Measurements from ENCODE around the gene HSF4. TPM values are rescaled to one million over a fixed set of nuclear protein-coding genes. Genes with fewer than 3 reads are reported as not detected.

HSF4 gene
- total and polyA plus RNA-seq, 4 donors: 5.1 to 62.5 (median 21.0) TPM

DNA sequence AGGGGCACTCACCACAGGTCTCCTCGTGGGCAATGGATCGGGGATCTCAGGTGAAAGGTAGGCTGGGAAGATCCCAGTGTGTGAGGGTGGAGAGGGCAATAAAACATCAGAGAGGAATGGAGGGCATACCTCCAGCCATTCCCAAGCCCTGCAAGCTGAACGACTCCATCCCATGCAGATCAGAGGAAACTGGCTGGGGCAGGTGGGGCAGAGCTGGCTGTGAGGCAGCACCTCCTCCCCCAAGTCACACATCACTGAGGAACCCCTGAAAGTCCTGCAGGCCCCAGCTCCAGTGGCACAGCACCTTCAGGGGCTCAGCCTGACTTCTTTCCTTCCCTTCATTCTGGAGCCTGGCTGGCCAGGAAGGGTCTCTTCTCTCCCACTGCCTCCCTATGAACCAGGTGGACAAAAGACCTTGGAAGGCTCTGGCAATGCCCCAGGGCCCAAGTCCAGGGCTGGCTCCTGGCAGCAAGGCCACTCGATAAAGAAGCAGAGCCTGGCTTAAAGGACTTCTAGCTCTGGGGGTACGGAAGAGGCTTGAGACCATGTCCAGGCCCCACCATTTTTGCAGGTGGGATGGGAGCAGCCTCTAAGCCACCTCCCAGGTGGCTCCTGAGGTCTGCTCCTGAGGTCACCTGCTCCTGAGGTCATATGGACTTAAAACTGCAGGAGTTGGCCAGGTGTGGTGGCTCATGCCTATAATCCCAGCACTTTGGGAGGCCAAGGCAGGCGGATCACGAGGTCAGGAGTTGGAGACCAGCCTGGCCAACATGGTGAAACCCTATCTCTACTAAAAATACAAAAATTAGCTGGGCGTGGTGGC, 48.9 kb downstream of the HSF4 start:
- no peak overlapping the region for H3K4me3 ChIP-seq
- DNase-seq (no peak), ATAC-seq (ENCODE audit: insufficient read depth, low FRiP score) (no peak)
- TF ChIP-seq, protein P1, sequence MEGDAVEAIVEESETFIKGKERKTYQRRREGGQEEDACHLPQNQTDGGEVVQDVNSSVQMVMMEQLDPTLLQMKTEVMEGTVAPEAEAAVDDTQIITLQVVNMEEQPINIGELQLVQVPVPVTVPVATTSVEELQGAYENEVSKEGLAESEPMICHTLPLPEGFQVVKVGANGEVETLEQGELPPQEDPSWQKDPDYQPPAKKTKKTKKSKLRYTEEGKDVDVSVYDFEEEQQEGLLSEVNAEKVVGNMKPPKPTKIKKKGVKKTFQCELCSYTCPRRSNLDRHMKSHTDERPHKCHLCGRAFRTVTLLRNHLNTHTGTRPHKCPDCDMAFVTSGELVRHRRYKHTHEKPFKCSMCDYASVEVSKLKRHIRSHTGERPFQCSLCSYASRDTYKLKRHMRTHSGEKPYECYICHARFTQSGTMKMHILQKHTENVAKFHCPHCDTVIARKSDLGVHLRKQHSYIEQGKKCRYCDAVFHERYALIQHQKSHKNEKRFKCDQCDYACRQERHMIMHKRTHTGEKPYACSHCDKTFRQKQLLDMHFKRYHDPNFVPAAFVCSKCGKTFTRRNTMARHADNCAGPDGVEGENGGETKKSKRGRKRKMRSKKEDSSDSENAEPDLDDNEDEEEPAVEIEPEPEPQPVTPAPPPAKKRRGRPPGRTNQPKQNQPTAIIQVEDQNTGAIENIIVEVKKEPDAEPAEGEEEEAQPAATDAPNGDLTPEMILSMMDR (IDR thresholded peaks at IDR 0.05; ENCODE audit: control extremely low read depth, extremely low read depth): no peak
- H3K4me1 ChIP-seq (ENCODE audit: control insufficient read depth in 5 of 5, insufficient read depth in 5 of 5, low read length in 5 of 5): peaks cover 6 to 26% (median 16%) of the 10 kb centered on the region in 5 donors
- H3K9me3 ChIP-seq (ENCODE audit: control insufficient read depth in 4 of 4, insufficient read depth in 3 of 4, low read length in 3 of 4): no peaks in the 10 kb centered on the region
- H3K36me3 ChIP-seq (ENCODE audit: control insufficient read depth in 4 of 4, insufficient read depth in 4 of 4, low read length in 4 of 4): peaks cover 0 to 1% (median 0%) of the 10 kb centered on the region in 4 donors
- 79 to 83% methylated on average over 8 of the region's 8 CpGs for WGBS, 2 donors
- H3K27ac ChIP-seq (ENCODE audit: low read depth in 1 of 2, low read length in 1 of 2): peak overlapping the region in 1 of 2 donors; percentile 4
- H3K9ac ChIP-seq (ENCODE audit: insufficient read depth in 1 of 2, low read length in 2 of 2): no peak overlapping the region
- H3K27me3 ChIP-seq (ENCODE audit: control insufficient read depth in 3 of 3, insufficient read depth in 3 of 3, low read length in 2 of 3): no peaks in the 10 kb centered on the region

DNA sequence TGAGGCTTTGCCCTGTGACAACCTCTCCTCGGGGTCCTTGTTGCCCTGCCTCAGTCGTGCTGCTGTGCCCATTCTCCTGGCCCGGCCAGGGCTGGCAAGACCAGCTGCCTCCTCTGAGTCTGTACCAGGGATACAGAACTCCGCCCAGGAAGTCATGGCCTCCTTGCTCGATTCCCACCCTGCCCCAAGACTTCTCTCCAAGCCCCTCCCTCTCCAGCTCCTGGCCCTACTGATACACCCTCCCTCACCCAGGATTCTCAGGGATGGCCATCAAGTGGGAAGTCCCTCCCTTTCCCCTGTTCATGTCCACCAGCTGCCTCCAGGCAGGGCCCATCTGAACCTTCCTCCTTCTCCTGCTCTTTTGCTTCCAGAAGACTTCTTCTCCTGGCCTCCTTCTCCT, 51.2 kb downstream of the HSF4 start:
- 67 to 68% methylated on average over 5 of the region's 5 CpGs for WGBS, 2 donors

DNA sequence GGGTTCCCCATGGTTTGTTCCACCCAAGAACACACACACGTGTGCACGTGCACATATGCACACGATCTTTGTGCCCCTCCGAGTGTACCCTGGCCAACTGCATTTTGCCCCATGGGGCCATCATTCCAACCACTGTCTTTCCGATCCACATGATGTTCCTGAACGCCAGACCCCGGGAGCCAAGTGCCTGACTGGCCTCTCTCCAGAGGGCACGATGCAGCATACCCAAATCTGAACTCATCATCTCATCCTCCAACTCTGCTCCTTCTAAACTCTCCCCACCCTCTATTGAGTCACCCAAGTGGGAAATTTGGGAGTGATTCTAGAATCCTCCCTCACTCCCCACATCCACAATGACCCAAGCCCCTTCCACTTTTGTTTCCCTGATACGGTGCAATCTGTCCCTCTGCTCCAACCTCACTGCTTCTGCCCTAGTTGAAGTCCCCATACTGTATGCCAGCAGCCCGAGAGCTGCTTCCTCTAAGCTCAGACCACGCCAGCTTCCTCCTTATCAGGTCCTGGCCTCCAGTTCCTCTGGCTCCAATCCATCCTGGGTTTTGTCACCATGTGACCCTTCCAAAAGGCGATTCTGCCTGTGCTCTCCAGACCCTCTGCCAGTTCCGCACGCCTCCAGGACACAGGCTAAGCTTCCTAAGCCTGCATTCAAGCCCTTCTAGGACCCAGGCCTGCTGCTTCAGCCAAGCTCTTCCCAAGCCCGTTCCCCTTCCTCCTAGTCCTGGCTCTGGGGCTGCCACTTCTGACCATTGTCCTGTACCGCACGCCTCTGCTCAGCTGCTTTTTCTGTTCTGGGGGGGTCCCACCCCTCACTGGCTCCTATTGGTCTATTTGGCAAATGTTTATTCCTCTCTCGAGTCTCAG, 52.3 kb downstream of the HSF4 start:
- no peak overlapping the region for H3K4me3 ChIP-seq
- peak; percentile 78 to 87 (median 86) for DNase-seq

More for the DNA sequence above, 51.2 kb downstream of the HSF4 start:
- no peaks in the 10 kb centered on the region for H3K27me3 ChIP-seq (ENCODE audit: control insufficient read depth in 3 of 3, insufficient read depth in 3 of 3, low read length in 2 of 3)
- no peak overlapping the region for H3K9ac ChIP-seq (ENCODE audit: insufficient read depth in 1 of 2, low read length in 2 of 2)
- no peaks in the 10 kb centered on the region for H3K9me3 ChIP-seq (ENCODE audit: control insufficient read depth in 4 of 4, insufficient read depth in 3 of 4, low read length in 3 of 4)
- ATAC-seq (ENCODE audit: insufficient read depth, low FRiP score): no peak
- H3K36me3 ChIP-seq (ENCODE audit: control insufficient read depth in 4 of 4, insufficient read depth in 4 of 4, low read length in 4 of 4): peaks cover 0 to 3% (median under 1%) of the 10 kb centered on the region in 4 donors
- H3K4me3 ChIP-seq: no peak overlapping the region
- peak overlapping the region in 1 of 2 donors; percentile 63 for H3K27ac ChIP-seq (ENCODE audit: low read depth in 1 of 2, low read length in 1 of 2)
- TF ChIP-seq, protein P1 (IDR thresholded peaks at IDR 0.05; ENCODE audit: control extremely low read depth, extremely low read depth): no peak
- peaks cover 6 to 26% (median 16%) of the 10 kb centered on the region in 5 donors for H3K4me1 ChIP-seq (ENCODE audit: control insufficient read depth in 5 of 5, insufficient read depth in 5 of 5, low read length in 5 of 5)
- DNase-seq: no peak

More for the DNA sequence above, 52.3 kb downstream of the HSF4 start:
- peaks cover 0 to 3% (median under 1%) of the 10 kb centered on the region in 4 donors for H3K36me3 ChIP-seq (ENCODE audit: control insufficient read depth in 4 of 4, insufficient read depth in 4 of 4, low read length in 4 of 4)
- H3K27ac ChIP-seq (ENCODE audit: low read depth in 1 of 2, low read length in 1 of 2): peak overlapping the region; percentile 63
- no peaks in the 10 kb centered on the region for H3K9me3 ChIP-seq (ENCODE audit: control insufficient read depth in 4 of 4, insufficient read depth in 3 of 4, low read length in 3 of 4)
- peak overlapping the region in 1 of 2 donors; percentile 8 for H3K9ac ChIP-seq (ENCODE audit: insufficient read depth in 1 of 2, low read length in 2 of 2)
- H3K27me3 ChIP-seq (ENCODE audit: control insufficient read depth in 3 of 3, insufficient read depth in 3 of 3, low read length in 2 of 3): no peaks in the 10 kb centered on the region
- peaks cover 6 to 26% (median 16%) of the 10 kb centered on the region in 5 donors for H3K4me1 ChIP-seq (ENCODE audit: control insufficient read depth in 5 of 5, insufficient read depth in 5 of 5, low read length in 5 of 5)
- WGBS, 2 donors: 38 to 45% methylated on average over 18 of the region's 18 CpGs
- peak; percentile 72 for ATAC-seq (ENCODE audit: insufficient read depth, low FRiP score)
- TF ChIP-seq, protein P1 (IDR thresholded peaks at IDR 0.05; ENCODE audit: control extremely low read depth, extremely low read depth): no peak

Small RNAs within 50 kb of the gene (small RNA-seq; reads per million reads assigned to genes)
- 10.2 reads per million, percentile 96 among the genes with 10 or more reads in this experiment for gene MIR328 (ENCODE audit: low replicate concordance)

Other genes with a start within 250 kb of the HSF4 start
- gene CDH16, start 245.9 kb upstream of the HSF4 start, total RNA-seq: 1 to 10 TPM in 1 of 2 donors, under 1 TPM in 1; 0.64 to 1.7 TPM
- gene CDH16, start 245.9 kb upstream of the HSF4 start, polyA plus RNA-seq: under 1 TPM in 1 of 2 donors, not detected in 1; 0.25 TPM
- 10 to 100 TPM; 35.4 to 36.0 TPM for gene RRAD, start 239.2 kb upstream of the HSF4 start, total RNA-seq
- gene RRAD, start 239.2 kb upstream of the HSF4 start, polyA plus RNA-seq: 10 to 100 TPM; 31.8 to 42.3 TPM
- 10 to 100 TPM; 48.8 to 79.7 TPM for gene CIAO2B, start 230.3 kb upstream of the HSF4 start, total RNA-seq
- 100 to 1,000 TPM; 238 to 257 TPM for gene CIAO2B, start 230.3 kb upstream of the HSF4 start, polyA plus RNA-seq
- 10 to 100 TPM; 24.6 to 51.0 TPM for gene CES2, start 229.2 kb upstream of the HSF4 start, total RNA-seq
- gene CES2, start 229.2 kb upstream of the HSF4 start, polyA plus RNA-seq: 10 to 100 TPM; 26.0 to 26.3 TPM
- 1 to 10 TPM in 1 of 2 donors, under 1 TPM in 1; 0.57 to 2.6 TPM for gene CES3, start 203.5 kb upstream of the HSF4 start, total RNA-seq
- gene CES3, start 203.5 kb upstream of the HSF4 start, polyA plus RNA-seq: under 1 TPM; 0.85 to 0.96 TPM
- 10 to 100 TPM; 10.5 to 29.8 TPM for gene CES4A, start 176.2 kb upstream of the HSF4 start, total RNA-seq
- gene CES4A, start 176.2 kb upstream of the HSF4 start, polyA plus RNA-seq: 10 to 100 TPM in 1 of 2 donors, 1 to 10 TPM in 1; 8.0 to 16.7 TPM
- 10 to 100 TPM; 47.6 to 59.4 TPM for gene CBFB, start 135.6 kb upstream of the HSF4 start, total RNA-seq
- gene CBFB, start 135.6 kb upstream of the HSF4 start, polyA plus RNA-seq: 10 to 100 TPM; 23.3 to 29.6 TPM
- gene PHAF1, start 54.8 kb upstream of the HSF4 start, total RNA-seq: 10 to 100 TPM; 14.6 to 36.1 TPM
- 10 to 100 TPM in 1 of 2 donors, 1 to 10 TPM in 1; 9.1 to 12.0 TPM for gene PHAF1, start 54.8 kb upstream of the HSF4 start, polyA plus RNA-seq
- 10 to 100 TPM; 17.1 to 22.9 TPM for gene B3GNT9, start 13.7 kb upstream of the HSF4 start, total RNA-seq
- gene B3GNT9, start 13.7 kb upstream of the HSF4 start, polyA plus RNA-seq: 10 to 100 TPM in 1 of 2 donors, 1 to 10 TPM in 1; 8.4 to 12.0 TPM
- 10 to 100 TPM; 12.4 to 36.1 TPM for gene TRADD, start 4.8 kb upstream of the HSF4 start, total RNA-seq
- gene TRADD, start 4.8 kb upstream of the HSF4 start, polyA plus RNA-seq: 10 to 100 TPM; 17.5 to 37.2 TPM
- 10 to 100 TPM in 1 of 2 donors, 1 to 10 TPM in 1; 3.6 to 30.9 TPM for gene FBXL8, start 4.8 kb upstream of the HSF4 start, total RNA-seq
- 10 to 100 TPM; 18.9 to 30.3 TPM for gene FBXL8, start 4.8 kb upstream of the HSF4 start, polyA plus RNA-seq
- gene NOL3, start 5.8 kb downstream of the HSF4 start, total RNA-seq: 10 to 100 TPM; 25.3 to 51.9 TPM
- 10 to 100 TPM; 35.5 to 46.8 TPM for gene NOL3, start 5.8 kb downstream of the HSF4 start, polyA plus RNA-seq
- 10 to 100 TPM; 33.1 to 41.8 TPM for gene MATCAP1, start 19.2 kb downstream of the HSF4 start, total RNA-seq
- 10 to 100 TPM; 18.5 to 18.8 TPM for gene MATCAP1, start 19.2 kb downstream of the HSF4 start, polyA plus RNA-seq
- 10 to 100 TPM; 11.4 to 16.5 TPM for gene EXOC3L1, start 25.4 kb downstream of the HSF4 start, total RNA-seq
- gene EXOC3L1, start 25.4 kb downstream of the HSF4 start, polyA plus RNA-seq: 10 to 100 TPM in 1 of 2 donors, 1 to 10 TPM in 1; 9.7 to 12.6 TPM
- 10 to 100 TPM; 27.8 to 68.2 TPM for gene E2F4, start 27.4 kb downstream of the HSF4 start, total RNA-seq
- gene E2F4, start 27.4 kb downstream of the HSF4 start, polyA plus RNA-seq: 10 to 100 TPM; 44.5 to 86.1 TPM
- gene ELMO3, start 34.4 kb downstream of the HSF4 start, total RNA-seq: 10 to 100 TPM in 1 of 2 donors, 1 to 10 TPM in 1; 6.5 to 22.5 TPM
- gene ELMO3, start 34.4 kb downstream of the HSF4 start, polyA plus RNA-seq: 10 to 100 TPM; 13.3 to 17.7 TPM
- 10 to 100 TPM; 22.1 to 59.0 TPM for gene TMEM208, start 62.4 kb downstream of the HSF4 start, total RNA-seq
- gene TMEM208, start 62.4 kb downstream of the HSF4 start, polyA plus RNA-seq: 100 to 1,000 TPM; 128 to 196 TPM
- gene FHOD1, start 82.7 kb downstream of the HSF4 start, total RNA-seq: 100 to 1,000 TPM in 1 of 2 donors, 10 to 100 TPM in 1; 51.3 to 129 TPM
- gene FHOD1, start 82.7 kb downstream of the HSF4 start, polyA plus RNA-seq: 10 to 100 TPM; 64.1 to 67.0 TPM
- 1 to 10 TPM; 4.2 to 5.9 TPM for gene SLC9A5, start 84.2 kb downstream of the HSF4 start, total RNA-seq
- gene SLC9A5, start 84.2 kb downstream of the HSF4 start, polyA plus RNA-seq: 1 to 10 TPM; 1.2 to 2.4 TPM
- gene PLEKHG4, start 114.8 kb downstream of the HSF4 start, total RNA-seq: 10 to 100 TPM; 14.6 to 26.9 TPM
- gene PLEKHG4, start 114.8 kb downstream of the HSF4 start, polyA plus RNA-seq: 10 to 100 TPM in 1 of 2 donors, 1 to 10 TPM in 1; 9.0 to 19.5 TPM
- gene KCTD19, start 162.0 kb downstream of the HSF4 start, total RNA-seq: 1 to 10 TPM in 1 of 2 donors, under 1 TPM in 1; 0.40 to 5.1 TPM
- under 1 TPM; 0.07 to 0.24 TPM for gene KCTD19, start 162.0 kb downstream of the HSF4 start, polyA plus RNA-seq
- 100 to 1,000 TPM in 1 of 2 donors, 10 to 100 TPM in 1; 14.4 to 103 TPM for gene LRRC36, start 162.1 kb downstream of the HSF4 start, total RNA-seq
- 10 to 100 TPM in 1 of 2 donors, 1 to 10 TPM in 1; 2.1 to 18.8 TPM for gene LRRC36, start 162.1 kb downstream of the HSF4 start, polyA plus RNA-seq
- gene TPPP3, start 228.8 kb downstream of the HSF4 start, total RNA-seq: 100 to 1,000 TPM; 183 to 371 TPM
- 100 to 1,000 TPM; 164 to 186 TPM for gene TPPP3, start 228.8 kb downstream of the HSF4 start, polyA plus RNA-seq

Measured in lung (tissue), 13 donors.